Thoracic aorta (tissue), 2 donors: ENCODE data around the gene ZNF511. TPM values are rescaled to one million over a fixed set of nuclear protein-coding genes. Genes with fewer than 3 reads are reported as not detected.

Source experiments
- ATAC-seq: fragments of 150-250 bp; one replicate; pipeline ENCODE4 v1.8.0; 2017; ENCODE audit warnings: low read depth; ENCODE audit not compliant: insufficient number of reproducible peaks, low FRiP score
- DNase-seq: peaks from one replicate; pipeline ENCODE4 v3.0.0-alpha.2; 2020; ENCODE audit warnings: low spot score
- H3K27ac ChIP-seq, 2 donors: fragments of 200-600 bp; sonication (generic); 1 replicate in 1 of 2; 2 replicates in 1 of 2; pipeline ENCODE4 v1.5.1; 2016; ENCODE audit warnings: mild to moderate bottlenecking in 2 of 2, moderate library complexity in 2 of 2
- H3K27me3 ChIP-seq: fragments of 200-600 bp; sonication (generic); replicated peaks from 2 replicates; pipeline ENCODE4 v1.6.0; 2016; ENCODE audit warnings: mild to moderate bottlenecking; ENCODE audit not compliant: insufficient read depth
- H3K36me3 ChIP-seq: fragments of 200-600 bp; sonication (generic); one replicate; pipeline ENCODE4 v1.5.1; 2016
- H3K4me1 ChIP-seq, 2 donors: fragments of 200-600 bp; sonication (generic); 1 replicate in 1 of 2; 2 replicates in 1 of 2; pipeline versions ENCODE4 v1.5.1 to v1.6.0; 2016; ENCODE audit warnings: low read depth in 2 of 2, mild to moderate bottlenecking in 1 of 2; ENCODE audit not compliant: control insufficient read depth in 1 of 2
- H3K4me3 ChIP-seq: fragments of 200-600 bp; sonication (generic); 2 replicates; pipeline ENCODE4 v1.5.1; 2016; ENCODE audit warnings: mild to moderate bottlenecking
- H3K9me3 ChIP-seq: fragments of 200-600 bp; sonication (generic); 2 replicates; pipeline ENCODE4 v1.5.1; 2016
- total RNA-seq, 2 donors: library from RNA; depleted of rRNA; stranded (reverse); fragments of >200 nt; gene quantifications; one replicate each; pipeline versions ENCODE4 v1.1.0 to v1.2.3, GENCODE V29; 2016
- TF ChIP-seq, protein P1 (sequence below): fragments of 200-600 bp; sonication (generic); IDR thresholded peaks from one replicate; pipeline ENCODE4 v1.5.1; 2019; ENCODE audit warnings: antibody characterized with exemption

ZNF511 gene
- total RNA-seq, 2 donors from 2014 or later = 20.0 to 33.2 TPM

DNA sequence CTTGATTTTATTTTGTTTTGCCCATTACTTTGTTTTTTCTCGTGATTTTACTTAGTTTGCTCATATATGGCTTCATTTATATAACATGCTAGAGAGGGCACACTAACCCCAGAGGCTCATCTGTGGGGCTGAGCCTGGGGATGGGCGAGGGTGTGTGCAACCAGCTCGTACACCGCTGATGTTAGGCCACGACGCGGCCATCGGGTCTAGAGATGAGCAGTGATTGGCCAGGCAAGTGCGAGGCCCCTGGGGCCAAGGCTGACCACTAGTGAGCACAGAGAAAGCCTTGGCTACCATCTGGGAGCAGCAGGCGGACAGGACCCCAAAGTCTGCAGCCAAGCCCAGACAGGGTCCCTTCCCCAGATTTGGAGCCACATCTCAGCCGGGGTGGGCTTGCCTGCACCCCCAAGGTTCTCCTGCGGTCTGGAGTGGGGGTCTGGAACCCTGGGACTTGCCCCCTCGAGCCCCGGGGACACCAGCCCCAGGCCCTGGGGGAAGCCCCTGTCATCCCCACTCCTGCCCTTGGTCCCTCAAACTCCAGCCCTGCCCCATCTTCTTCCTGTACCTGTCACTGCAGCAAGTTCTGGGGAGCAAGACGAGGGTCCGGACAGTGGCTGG, 45.4 kb downstream of the ZNF511 start:
- H3K4me1 ChIP-seq = peaks cover 3 to 21% of the 10 kb centered on the region in 2 donors
- DNase-seq (no peak), ATAC-seq (no peak)
- TF ChIP-seq, protein P1, sequence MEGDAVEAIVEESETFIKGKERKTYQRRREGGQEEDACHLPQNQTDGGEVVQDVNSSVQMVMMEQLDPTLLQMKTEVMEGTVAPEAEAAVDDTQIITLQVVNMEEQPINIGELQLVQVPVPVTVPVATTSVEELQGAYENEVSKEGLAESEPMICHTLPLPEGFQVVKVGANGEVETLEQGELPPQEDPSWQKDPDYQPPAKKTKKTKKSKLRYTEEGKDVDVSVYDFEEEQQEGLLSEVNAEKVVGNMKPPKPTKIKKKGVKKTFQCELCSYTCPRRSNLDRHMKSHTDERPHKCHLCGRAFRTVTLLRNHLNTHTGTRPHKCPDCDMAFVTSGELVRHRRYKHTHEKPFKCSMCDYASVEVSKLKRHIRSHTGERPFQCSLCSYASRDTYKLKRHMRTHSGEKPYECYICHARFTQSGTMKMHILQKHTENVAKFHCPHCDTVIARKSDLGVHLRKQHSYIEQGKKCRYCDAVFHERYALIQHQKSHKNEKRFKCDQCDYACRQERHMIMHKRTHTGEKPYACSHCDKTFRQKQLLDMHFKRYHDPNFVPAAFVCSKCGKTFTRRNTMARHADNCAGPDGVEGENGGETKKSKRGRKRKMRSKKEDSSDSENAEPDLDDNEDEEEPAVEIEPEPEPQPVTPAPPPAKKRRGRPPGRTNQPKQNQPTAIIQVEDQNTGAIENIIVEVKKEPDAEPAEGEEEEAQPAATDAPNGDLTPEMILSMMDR = no peak
- H3K4me3 ChIP-seq = no peak overlapping the region
- H3K27me3 ChIP-seq = no peaks in the 10 kb centered on the region
- H3K27ac ChIP-seq = no peak overlapping the region
- H3K9me3 ChIP-seq = no peaks in the 10 kb centered on the region
- no peaks in the 10 kb centered on the region for H3K36me3 ChIP-seq

DNA sequence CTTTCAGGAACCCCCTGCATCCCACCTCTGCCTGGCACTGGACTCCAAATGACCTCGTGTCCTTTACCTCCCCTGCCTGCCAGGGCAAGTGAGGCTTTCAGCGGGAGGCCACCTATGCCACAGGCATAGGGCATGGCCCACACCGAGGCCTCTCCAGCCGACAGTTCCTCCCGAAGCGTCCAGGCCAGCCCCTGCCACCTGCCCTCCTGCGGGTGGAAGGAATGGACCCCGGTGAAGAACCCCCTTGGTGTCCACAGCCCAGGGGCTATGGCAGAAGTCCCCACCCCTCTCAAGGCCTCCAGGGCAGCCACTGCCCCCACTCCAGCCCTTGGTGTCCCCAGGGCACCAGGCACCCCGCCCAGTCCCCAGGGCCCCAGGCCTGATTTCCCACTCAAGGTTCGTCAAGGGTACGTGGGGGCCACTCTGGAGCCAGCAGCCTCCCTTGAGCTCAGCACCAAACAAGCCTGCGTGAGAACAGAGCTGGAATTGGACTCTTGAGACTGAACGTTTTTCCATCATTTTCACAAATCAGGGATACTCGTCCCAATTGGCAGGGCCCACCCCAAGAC, 46.0 kb downstream of the ZNF511 start:
- DNase-seq (no peak), ATAC-seq (no peak)
- H3K4me3 ChIP-seq = no peak overlapping the region
- H3K27ac ChIP-seq = no peak overlapping the region
- no peaks in the 10 kb centered on the region for H3K9me3 ChIP-seq
- H3K27me3 ChIP-seq = no peaks in the 10 kb centered on the region
- TF ChIP-seq, protein P1 = no peak
- peaks cover 3 to 21% of the 10 kb centered on the region in 2 donors for H3K4me1 ChIP-seq
- H3K36me3 ChIP-seq = no peaks in the 10 kb centered on the region

DNA sequence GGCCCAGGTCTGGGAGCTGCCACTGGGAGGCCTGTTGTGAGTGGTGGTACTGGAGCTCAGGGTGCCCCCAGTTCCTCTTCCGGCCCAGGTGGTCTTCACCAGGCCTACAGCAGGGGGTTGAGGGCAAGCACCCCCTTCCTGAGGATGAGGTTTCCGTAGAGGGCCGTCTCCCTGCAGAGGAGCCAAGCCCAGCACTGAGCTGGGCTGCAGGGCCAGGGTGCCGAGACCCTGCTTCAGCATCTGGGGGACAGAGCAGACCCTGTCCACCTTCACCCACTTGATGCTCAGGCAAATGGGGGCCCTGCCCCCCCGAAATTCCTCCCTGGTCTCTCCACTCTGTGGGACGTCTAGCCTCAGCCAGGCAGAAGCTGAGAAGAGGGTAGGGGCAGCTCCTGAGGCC, 46.6 kb downstream of the ZNF511 start:
- Histone ChIP-seq H3K27ac (no peak overlapping the region), H3K9me3 (no peaks in the 10 kb centered on the region), H3K4me3 (no peak overlapping the region), H3K4me1 (peaks cover 3 to 21% of the 10 kb centered on the region in 2 donors), H3K27me3 (no peaks in the 10 kb centered on the region), H3K36me3 (no peaks in the 10 kb centered on the region)
- ATAC-seq (no peak), DNase-seq (no peak)
- TF ChIP-seq, protein P1 = no peak

DNA sequence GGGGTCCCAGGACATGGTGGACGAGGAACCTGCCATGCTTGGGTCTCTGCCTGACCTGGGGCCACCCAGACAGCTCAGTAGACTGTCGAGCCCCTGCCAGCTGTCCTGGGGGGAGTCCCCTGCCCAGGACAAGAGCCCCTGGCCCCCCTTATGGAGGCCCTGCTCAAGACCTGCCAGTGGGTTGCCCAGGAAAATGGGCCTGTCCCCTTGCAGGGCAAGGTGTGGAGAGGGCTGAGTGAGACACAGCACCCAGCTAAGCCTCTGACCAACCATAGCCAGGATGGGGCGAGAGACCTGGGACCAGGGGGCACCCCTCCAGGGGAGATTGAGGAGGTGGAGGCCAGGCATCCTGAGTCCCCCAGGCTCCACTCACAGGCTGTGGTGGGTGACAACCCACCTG, 47.3 kb downstream of the ZNF511 start:
- Histone ChIP-seq H3K36me3 (no peaks in the 10 kb centered on the region), H3K27ac (no peak overlapping the region), H3K4me1 (peaks cover 3 to 21% of the 10 kb centered on the region in 2 donors), H3K9me3 (no peaks in the 10 kb centered on the region), H3K4me3 (no peak overlapping the region), H3K27me3 (no peaks in the 10 kb centered on the region)
- no peak for DNase-seq
- ATAC-seq = no peak
- TF ChIP-seq, protein P1 = no peak

DNA sequence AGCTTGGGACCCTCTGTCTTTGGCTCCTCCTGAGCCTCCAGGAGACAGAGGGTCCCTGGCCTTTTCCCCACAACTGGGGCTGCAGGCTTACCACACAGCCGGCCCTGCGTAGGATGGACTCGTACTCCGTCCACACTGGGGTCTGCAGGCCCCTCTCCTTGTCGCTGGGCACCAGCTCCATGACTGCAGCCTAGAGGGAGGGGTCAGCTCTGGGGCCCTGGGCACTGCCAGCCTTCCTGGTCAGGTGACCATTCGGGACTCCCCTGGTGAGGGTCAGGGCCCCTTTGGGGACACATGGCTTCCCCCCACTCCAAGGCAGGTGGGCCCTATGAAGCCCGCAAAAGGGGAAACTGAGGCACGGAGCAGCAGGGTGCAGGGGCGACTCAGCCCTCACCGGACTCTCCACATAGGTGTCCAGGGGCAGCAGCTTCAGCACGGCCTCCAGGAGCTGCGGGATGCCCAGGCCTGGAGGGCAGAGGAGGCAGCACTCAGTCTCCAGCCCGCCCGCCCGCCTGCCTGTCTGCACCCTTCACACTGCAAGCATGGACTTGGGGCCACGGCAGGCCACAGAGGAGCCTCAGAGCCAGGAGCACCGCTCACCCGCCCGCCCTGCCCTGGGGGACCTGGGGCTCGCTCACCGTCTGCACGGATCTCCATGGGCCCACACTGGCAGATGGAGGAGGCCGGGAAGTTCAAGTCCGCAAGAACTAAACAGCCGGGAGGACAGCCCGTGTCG, 48.0 kb downstream of the ZNF511 start:
- H3K4me1 ChIP-seq = peaks cover 3 to 21% of the 10 kb centered on the region in 2 donors
- H3K36me3 ChIP-seq = no peaks in the 10 kb centered on the region
- H3K9me3 ChIP-seq = no peaks in the 10 kb centered on the region
- TF ChIP-seq, protein P1 = no peak
- H3K27me3 ChIP-seq = no peaks in the 10 kb centered on the region
- no peak overlapping the region for H3K27ac ChIP-seq
- DNase-seq = no peak
- ATAC-seq = no peak
- H3K4me3 ChIP-seq = peak overlapping the region; percentile 81
